Occipital lobe (tissue), 2 donors: ENCODE results near the gene CDKN2AIP. TPM values are rescaled to one million over a fixed set of nuclear protein-coding genes. Genes with fewer than 3 reads are reported as not detected.

Experiments used
- DNase-seq: peaks from one replicate; lab custom pipeline; 2025; lab: John Stamatoyannopoulos, UW
- total RNA-seq: library from RNA; depleted of rRNA; stranded (reverse); fragments of >200 nt; gene quantifications from one replicate; pipeline ENCODE4 v1.2.3, GENCODE V29; 2014

Gene CDKN2AIP
- total RNA-seq, 1 donor from 2014 or later: 28.5 TPM

DNA sequence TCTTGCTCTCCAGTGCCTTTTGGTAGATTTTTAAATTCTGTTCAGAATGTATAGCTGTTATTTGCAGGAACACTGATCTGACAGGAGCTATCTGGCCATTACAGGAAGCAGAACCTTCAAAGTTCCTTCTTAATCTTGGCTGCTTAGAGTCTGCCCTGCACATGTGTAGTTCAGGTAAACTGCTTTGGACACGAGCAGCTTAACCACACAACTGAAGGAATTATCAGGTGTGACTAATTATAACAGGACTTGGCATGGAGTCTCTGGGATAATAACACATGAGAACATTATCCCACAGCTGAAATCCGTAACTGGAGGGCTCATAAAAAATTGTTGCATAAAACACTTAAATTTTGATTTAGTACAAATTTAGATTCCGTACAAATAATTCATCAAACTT is 48.8 kb downstream of the CDKN2AIP start:
- DNase-seq: no peak

DNA sequence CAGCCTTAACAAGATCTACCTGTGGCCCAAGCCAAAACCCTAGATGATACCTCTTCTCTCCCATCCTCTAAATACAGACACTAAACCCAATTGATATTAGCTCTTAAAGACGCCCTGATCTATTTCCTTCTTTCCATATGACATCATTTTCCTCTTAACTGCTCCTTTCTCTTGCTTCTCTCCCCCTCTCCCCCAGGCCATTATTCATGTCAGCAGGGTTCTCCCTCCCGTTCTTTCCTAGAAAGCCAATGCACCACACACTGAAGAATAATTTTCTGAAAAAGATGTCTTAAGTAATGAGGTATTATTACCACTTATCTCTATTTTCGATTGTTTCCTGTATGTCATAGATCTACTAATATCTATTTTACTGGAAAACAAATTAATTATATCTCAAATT is 50.7 kb downstream of the CDKN2AIP start:
- DNase-seq: no peak

Other genes starting within 250 kb of the CDKN2AIP start
- not detected for gene CLDN22, start 124.4 kb upstream of the CDKN2AIP start, total RNA-seq
- not detected for gene CLDN24, start 122.2 kb upstream of the CDKN2AIP start, total RNA-seq
- gene ING2, start 60.4 kb downstream of the CDKN2AIP start, total RNA-seq: 26.4 TPM
- gene RWDD4, start 214.5 kb downstream of the CDKN2AIP start, total RNA-seq: 18.7 TPM
- gene TRAPPC11, start 214.7 kb downstream of the CDKN2AIP start, total RNA-seq: 89.2 TPM